Brain pericyte (primary cell): ENCODE measurements around the gene MRPS24.
"Not testable (repeated sequence)": the region's sequence is repeated elsewhere in the genome, so short reads cannot be mapped to it uniquely, and the experiment has no call there.

Source experiments
- DNase-seq: peaks from one replicate; pipeline ENCODE4 v3.0.0-alpha.2; 2012; ENCODE audit warnings: low read depth, low spot score

Gene MRPS24

GRCh38 chr7:43838201-43838658, 31.1 kb downstream of the MRPS24 start:
- no peak for DNase-seq

- no peak for DNase-seq
These were observed 34.7 kb downstream of the MRPS24 start for GRCh38 chr7:43834463-43835251.

GRCh38 chr7:43830917-43831316, 38.4 kb downstream of the MRPS24 start:
- not testable (repeated sequence) for DNase-seq

- DNase-seq = no peak
These were observed 43.9 kb downstream of the MRPS24 start for GRCh38 chr7:43825391-43825808.

GRCh38 chr7:43824963-43825362, 44.4 kb downstream of the MRPS24 start:
- no peak for DNase-seq

- DNase-seq = not testable (repeated sequence)
These were observed 44.8 kb downstream of the MRPS24 start for GRCh38 chr7:43824513-43824912.

GRCh38 chr7:43823941-43824340, 45.4 kb downstream of the MRPS24 start:
- no peak for DNase-seq

- not testable (repeated sequence) for DNase-seq
These were observed 45.9 kb downstream of the MRPS24 start for GRCh38 chr7:43823425-43823824.
